Common myeloid progenitor, CD34-positive (primary cell): ENCODE measurements around the gene TANGO2.

Experiments
- CTCF ChIA-PET: fragments of 350-600 bp; sonication (Branson Sonifier 250); formaldehyde crosslinking; loops from one replicate; lab custom pipeline; 2021; ENCODE audit warnings: antibody characterized with exemption; lab: Charles Lee
- POLR2A ChIA-PET: fragments of 350-600 bp; sonication (Branson Sonifier 250); formaldehyde crosslinking; loops from one replicate; lab custom pipeline; 2021; ENCODE audit warnings: antibody characterized with exemption; lab: Charles Lee
- DNase-seq, 3 donors: peaks; one replicate each; pipeline versions ENCODE4 v3.0.0 to v3.0.0-alpha.2; 2013
- H3K27ac ChIP-seq, 2 experiments: 1 replicate in 1 of 2; 2 replicates in 1 of 2; pipeline ENCODE4 v1.7.0; 2013; ENCODE audit warnings: inconsistent platforms in 2 of 2, low read length in 2 of 2, mild to moderate bottlenecking in 2 of 2, low read depth in 1 of 2, moderate library complexity in 1 of 2; ENCODE audit not compliant: severe bottlenecking in 2 of 2, insufficient read depth in 1 of 2, poor library complexity in 1 of 2
- H3K27me3 ChIP-seq, 5 experiments: replicated peaks in 2 of 5; 1 replicate in 3 of 5; 2 replicates in 2 of 5; pipeline versions ENCODE4 v1.6.1 to v1.7.0; 2013; ENCODE audit warnings: low read length in 4 of 5, mild to moderate bottlenecking in 2 of 5, moderate library complexity in 2 of 5, inconsistent platforms in 1 of 5; ENCODE audit not compliant: insufficient read depth in 5 of 5, control insufficient read depth in 4 of 5
- H3K36me3 ChIP-seq, 4 experiments: 1 replicate in 2 of 4; 2 replicates in 2 of 4; pipeline versions ENCODE4 v1.6.1 to v1.7.0; 2013; ENCODE audit warnings: low read length in 3 of 4, control low read depth in 1 of 4, mild to moderate bottlenecking in 1 of 4; ENCODE audit not compliant: control insufficient read depth in 4 of 4, insufficient read depth in 4 of 4
- H3K4me1 ChIP-seq, 4 experiments: 1 replicate in 3 of 4; 2 replicates in 1 of 4; pipeline versions ENCODE4 v1.6.1 to v1.7.1; 2013; ENCODE audit warnings: low read length in 3 of 4, mild to moderate bottlenecking in 3 of 4, control low read depth in 1 of 4, inconsistent platforms in 1 of 4, moderate library complexity in 1 of 4; ENCODE audit not compliant: control insufficient read depth in 4 of 4, insufficient read depth in 4 of 4; ENCODE audit errors: control extremely low read depth in 1 of 4
- H3K4me3 ChIP-seq, 7 experiments: 1 replicate in 4 of 7; 2 replicates in 3 of 7; pipeline versions ENCODE4 v1.5.1 to v1.7.0; 2013; ENCODE audit warnings: mild to moderate bottlenecking in 7 of 7, low read length in 6 of 7, moderate library complexity in 6 of 7, inconsistent platforms in 2 of 7, low read depth in 2 of 7, control low read depth in 1 of 7; ENCODE audit not compliant: insufficient read depth in 4 of 7, control insufficient read depth in 1 of 7; ENCODE audit errors: extremely low read depth in 1 of 7
- H3K9me3 ChIP-seq, 5 experiments: 1 replicate in 4 of 5; 2 replicates in 1 of 5; pipeline versions ENCODE4 v1.6.1 to v1.7.1; 2013; ENCODE audit warnings: low read length in 4 of 5, mild to moderate bottlenecking in 2 of 5, inconsistent platforms in 1 of 5, low read depth in 1 of 5, moderate library complexity in 1 of 5; ENCODE audit not compliant: control insufficient read depth in 4 of 5, insufficient read depth in 2 of 5; ENCODE audit errors: control extremely low read depth in 1 of 5
- WGBS: methylation state at CpG from one replicate; pipeline ENCODE4 v1.1.5; 2013; ENCODE audit not compliant: insufficient coverage; 5-methylcytosine and 5-hydroxymethylcytosine counted together

The TANGO2 gene

GRCh38 chr22:20043997-20044342 is 23.1 kb downstream of the TANGO2 start:
- CTCF ChIA-PET = interaction anchor here (1.1 kb wide), 1 partner anchor 16 kb away, joined by 4 read pairs; no protein-coding TSS in a partner anchor

GRCh38 chr22:20044495-20045151 is 23.7 kb downstream of the TANGO2 start:
- 98% methylated on average over 8 of the region's 10 CpGs for WGBS
- H3K27ac ChIP-seq = no peak overlapping the region
- CTCF ChIA-PET = interaction anchor here (1.1 to 1.2 kb wide), 2 partner anchors 16 to 18 kb away, joined by 3 to 5 read pairs; no protein-coding TSS in a partner anchor
- peaks cover 0 to 15% (median 9%) of the 10 kb centered on the region in 5 experiments for H3K9me3 ChIP-seq
- peaks cover 7 to 55% (median 35%) of the 10 kb centered on the region in 4 experiments for H3K36me3 ChIP-seq
- H3K27me3 ChIP-seq = no peaks in the 10 kb centered on the region
- H3K4me3 ChIP-seq = no peak overlapping the region
- no peak for DNase-seq
- POLR2A ChIA-PET = no interaction called here
- H3K4me1 ChIP-seq = no peaks in the 10 kb centered on the region

More at GRCh38 chr22:20043997-20044342, 23.1 kb downstream of the TANGO2 start:
- H3K36me3 ChIP-seq = peaks cover 7 to 56% (median 37%) of the 10 kb centered on the region in 4 experiments
- WGBS = 93% methylated on average over 7 of the region's 7 CpGs
- POLR2A ChIA-PET = no interaction called here
- no peak for DNase-seq
- no peaks in the 10 kb centered on the region for H3K4me1 ChIP-seq
- H3K27ac ChIP-seq = no peak overlapping the region
- peaks cover 0 to 13% (median 9%) of the 10 kb centered on the region in 5 experiments for H3K9me3 ChIP-seq
- H3K4me3 ChIP-seq = no peak overlapping the region
- no peaks in the 10 kb centered on the region for H3K27me3 ChIP-seq

GRCh38 chr22:20046730-20047129 is 25.8 kb downstream of the TANGO2 start:
- WGBS = 60% methylated on average over 1 of the region's 4 CpGs

GRCh38 chr22:20051927-20052308 is 31.0 kb downstream of the TANGO2 start:
- peaks cover 0 to 15% (median 9%) of the 10 kb centered on the region in 5 experiments for H3K9me3 ChIP-seq
- POLR2A ChIA-PET = no interaction called here
- no peak overlapping the region for H3K27ac ChIP-seq
- H3K4me1 ChIP-seq = no peaks in the 10 kb centered on the region
- CTCF ChIA-PET = no interaction called here
- H3K4me3 ChIP-seq = no peak overlapping the region
- H3K36me3 ChIP-seq = peaks cover 5 to 66% (median 40%) of the 10 kb centered on the region in 4 experiments
- 100% methylated on average over 3 of the region's 6 CpGs for WGBS
- H3K27me3 ChIP-seq = no peaks in the 10 kb centered on the region
- DNase-seq = no peak

More at GRCh38 chr22:20046730-20047129, 25.8 kb downstream of the TANGO2 start:
- no peaks in the 10 kb centered on the region for H3K27me3 ChIP-seq
- H3K27ac ChIP-seq = no peak overlapping the region
- CTCF ChIA-PET = no interaction called here
- H3K4me1 ChIP-seq = no peaks in the 10 kb centered on the region
- DNase-seq = no peak
- H3K4me3 ChIP-seq = no peak overlapping the region
- POLR2A ChIA-PET = no interaction called here
- peaks cover 0 to 15% (median 9%) of the 10 kb centered on the region in 5 experiments for H3K9me3 ChIP-seq
- H3K36me3 ChIP-seq = peaks cover 3 to 45% (median 26%) of the 10 kb centered on the region in 4 experiments

GRCh38 chr22:20052309-20053259 is 31.7 kb downstream of the TANGO2 start:
- H3K4me1 ChIP-seq = no peaks in the 10 kb centered on the region
- no peaks in the 10 kb centered on the region for H3K27me3 ChIP-seq
- H3K36me3 ChIP-seq = peaks cover 5 to 68% (median 42%) of the 10 kb centered on the region in 4 experiments
- CTCF ChIA-PET = no interaction called here
- 97% methylated on average over 20 of the region's 26 CpGs for WGBS
- no peak overlapping the region for H3K4me3 ChIP-seq
- POLR2A ChIA-PET = interaction anchor here (0.6 kb wide), 1 partner anchor 521 kb away, joined by 4 read pairs; no protein-coding TSS in a partner anchor
- DNase-seq = no peak
- H3K27ac ChIP-seq = no peak overlapping the region
- peaks cover 0 to 13% (median 4%) of the 10 kb centered on the region in 5 experiments for H3K9me3 ChIP-seq

- no peak for DNase-seq
- WGBS = 87% methylated on average over 14 of the region's 14 CpGs
- H3K4me1 ChIP-seq = no peaks in the 10 kb centered on the region
- CTCF ChIA-PET = interaction anchor here (0.5 kb wide), 1 partner anchor 237 kb away, joined by 3 read pairs; no protein-coding TSS in a partner anchor
- H3K36me3 ChIP-seq = peaks cover 5 to 65% (median 43%) of the 10 kb centered on the region in 4 experiments
- no peaks in the 10 kb centered on the region for H3K27me3 ChIP-seq
- no peak overlapping the region for H3K4me3 ChIP-seq
- POLR2A ChIA-PET = interaction anchor here (0.6 kb wide), 1 partner anchor 521 kb away, joined by 4 read pairs; no protein-coding TSS in a partner anchor
- peak overlapping the region in 1 of 2 experiments; percentile 61 for H3K27ac ChIP-seq
- H3K9me3 ChIP-seq = peaks cover 0 to 5% (median 0%) of the 10 kb centered on the region in 5 experiments
Observed at GRCh38 chr22:20053407-20054033, 32.6 kb downstream of the TANGO2 start.
